Bronchial epithelial cell (primary cell): ENCODE data around the gene RAP1GAP2. TPM values are rescaled to one million over a fixed set of nuclear protein-coding genes. Genes with fewer than 3 reads are reported as not detected.
A peak's percentile ranks its signal among the peaks of the same experiment; 100 is the strongest.
"Not testable (repeated sequence)": the region's sequence is repeated elsewhere in the genome, so short reads cannot be mapped to it uniquely, and the experiment has no call there.

Experiments
- DNase-seq: peaks from one replicate; pipeline ENCODE4 v3.0.0-alpha.2; 2010; ENCODE audit warnings: low read depth
- FAIRE-seq: peaks from 2 replicates; lab custom pipeline; 2011; peaks lifted over from hg19 to GRCh38; lab: Jason Lieb, UNC
- H3K27me3 ChIP-seq: 2 replicates; pipeline ENCODE4 v1.5.1; 2011; ENCODE audit warnings: low read length; ENCODE audit not compliant: control insufficient read depth, insufficient read depth
- H3K36me3 ChIP-seq: 2 replicates; pipeline ENCODE4 v1.5.1; 2011; ENCODE audit warnings: low read length; ENCODE audit not compliant: control insufficient read depth, insufficient read depth
- H3K4me3 ChIP-seq: 2 replicates; pipeline ENCODE4 v1.5.1; 2011; ENCODE audit warnings: mild to moderate bottlenecking, low read depth, low read length, control low read depth
- CTCF ChIP-seq: IDR thresholded peaks from 2 replicates; pipeline ENCODE4 v1.5.1; 2011; ENCODE audit warnings: mild to moderate bottlenecking, moderate library complexity, low read length, control low read depth, inconsistent platforms; ENCODE audit not compliant: insufficient read depth, severe bottlenecking
- total RNA-seq: library from RNA; depleted of rRNA; stranded (reverse); fragments of >200 nt; gene quantifications from 2 replicates; pipeline ENCODE4 v1.2.1, GENCODE V29; 2014

The RAP1GAP2 gene
- total RNA-seq, 1 donor from 2014 or later = 15.0 TPM

DNA sequence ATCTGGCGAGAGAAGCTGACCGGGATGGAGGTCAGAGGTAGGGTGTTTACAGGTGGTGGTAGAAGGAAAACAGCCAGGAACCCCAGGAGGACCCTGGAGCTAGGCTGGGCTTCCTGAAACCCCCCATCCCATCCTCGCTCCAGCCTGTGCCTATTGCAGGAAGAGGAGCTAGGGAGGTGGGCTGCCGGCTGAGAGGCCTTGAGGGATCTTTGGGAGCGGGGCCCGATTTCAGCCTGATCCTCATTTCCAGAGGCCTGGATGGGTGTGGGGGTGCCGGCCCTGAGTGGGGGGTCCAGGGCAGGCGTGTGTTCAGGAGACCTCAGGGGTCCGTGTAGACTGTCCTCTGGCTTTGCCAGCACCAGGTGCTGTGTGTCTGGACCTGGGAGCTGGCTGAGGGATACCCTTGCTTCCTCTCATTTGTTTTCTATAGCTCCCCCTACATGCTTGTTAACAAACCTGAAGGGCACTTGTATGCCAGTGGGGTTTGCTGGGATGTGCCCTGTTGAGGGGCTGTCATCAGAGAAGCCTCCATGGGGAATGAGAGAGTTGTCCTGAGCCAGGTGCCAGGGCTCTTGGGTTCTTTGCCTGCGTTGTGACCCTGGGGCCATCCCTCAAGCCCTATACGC is 18.9 kb upstream of the RAP1GAP2 start:
- FAIRE-seq (no peak), DNase-seq (no peak)
- peaks cover 17% of the 10 kb centered on the region for H3K27me3 ChIP-seq
- H3K36me3 ChIP-seq = no peaks in the 10 kb centered on the region
- H3K4me3 ChIP-seq = no peak overlapping the region
- no peak for TF ChIP-seq CTCF

DNA sequence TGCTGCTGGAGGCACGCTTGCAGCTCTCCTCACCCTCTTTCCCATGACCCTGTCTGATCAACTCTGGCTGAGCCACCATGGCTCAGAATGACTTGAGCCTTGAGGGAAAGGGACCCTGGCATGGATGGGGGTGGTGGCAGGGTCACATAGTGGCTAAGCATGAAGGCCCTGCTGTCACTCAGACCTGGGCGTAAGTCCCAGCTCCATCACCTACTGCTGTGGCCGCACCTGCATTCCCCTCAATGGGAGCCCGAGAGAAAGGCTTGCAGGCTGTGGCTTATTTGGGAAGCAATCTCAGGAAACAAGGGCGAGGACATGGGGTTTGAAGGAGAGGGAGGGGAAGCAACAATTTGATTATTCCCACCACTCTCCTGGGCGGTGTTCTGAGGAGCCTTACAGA is 17.7 kb upstream of the RAP1GAP2 start:
- H3K27me3 ChIP-seq = peaks cover 17% of the 10 kb centered on the region

GRCh38 chr17:2779545-2779944 is 16.7 kb upstream of the RAP1GAP2 start:
- DNase-seq (no peak), FAIRE-seq (no peak)
- no peaks in the 10 kb centered on the region for H3K36me3 ChIP-seq
- peaks cover 14% of the 10 kb centered on the region for H3K27me3 ChIP-seq
- H3K4me3 ChIP-seq = no peak overlapping the region
- TF ChIP-seq CTCF = no peak

More for the DNA sequence above, 17.7 kb upstream of the RAP1GAP2 start:
- TF ChIP-seq CTCF = no peak
- DNase-seq (no peak), FAIRE-seq (no peak)
- no peaks in the 10 kb centered on the region for H3K36me3 ChIP-seq
- H3K4me3 ChIP-seq = no peak overlapping the region

- DNase-seq = no peak
- no peaks in the 10 kb centered on the region for H3K36me3 ChIP-seq
- no peak for FAIRE-seq
- H3K27me3 ChIP-seq = peaks cover 14% of the 10 kb centered on the region
- no peak overlapping the region for H3K4me3 ChIP-seq
- TF ChIP-seq CTCF = no peak
Measured at GRCh38 chr17:2780256-2780655, 16.0 kb upstream of the RAP1GAP2 start.

DNA sequence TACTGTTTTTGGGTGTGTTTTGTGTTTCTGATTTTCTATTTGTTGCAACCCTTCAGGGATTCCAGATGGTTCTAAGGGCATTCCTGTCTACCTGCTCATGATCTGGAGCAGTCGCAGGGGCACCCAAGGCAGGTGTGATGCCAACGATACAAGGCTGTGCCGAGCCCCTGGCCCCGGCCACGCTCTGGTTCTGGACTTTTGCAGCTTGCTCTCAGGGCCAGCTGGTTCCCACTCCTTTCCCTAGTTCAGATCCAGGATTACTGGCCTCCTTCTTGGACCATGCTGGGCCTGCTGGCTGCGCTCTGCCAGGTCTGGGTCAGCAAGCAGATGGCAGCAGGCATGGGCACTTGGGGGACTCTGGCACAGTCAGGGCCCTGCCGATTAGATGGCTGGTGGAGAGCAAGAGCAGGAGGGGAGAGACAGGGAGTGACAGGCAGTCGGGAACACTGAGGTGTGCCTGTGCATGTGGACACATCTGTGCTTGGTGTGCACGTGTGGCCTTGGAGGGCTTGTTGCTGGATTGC is 15.2 kb upstream of the RAP1GAP2 start:
- Histone ChIP-seq H3K36me3 (no peaks in the 10 kb centered on the region), H3K27me3 (peaks cover 10% of the 10 kb centered on the region), H3K4me3 (no peak overlapping the region)
- TF ChIP-seq CTCF = no peak
- no peak for DNase-seq
- FAIRE-seq = no peak

GRCh38 chr17:2781598-2781997 is 14.6 kb upstream of the RAP1GAP2 start:
- FAIRE-seq = peak; percentile 99
- not testable (repeated sequence) for DNase-seq, H3K4me3 ChIP-seq, H3K36me3 ChIP-seq, H3K27me3 ChIP-seq
